GM19035 (cell line): ENCODE data around the gene SYCN.

Experiments used
- ATAC-seq: cut with Tn5 transposase; IDR thresholded peaks from one replicate; pipeline ENCODE4 v1.9.1; 2021; ENCODE audit not compliant: unreplicated experiment

Gene SYCN

GRCh38 chr19:39172700-39173501 is 31.2 kb downstream of the SYCN start:
- ATAC-seq = no peak

- no peak for ATAC-seq
Measured at GRCh38 chr19:39171479-39172465, 32.3 kb downstream of the SYCN start.

GRCh38 chr19:39170386-39171231 is 33.5 kb downstream of the SYCN start:
- ATAC-seq = no peak

- ATAC-seq = no peak
Measured at GRCh38 chr19:39169143-39169810, 34.8 kb downstream of the SYCN start.

- no peak for ATAC-seq
Measured at GRCh38 chr19:39168258-39169142, 35.6 kb downstream of the SYCN start.

GRCh38 chr19:39167461-39168257 is 36.4 kb downstream of the SYCN start:
- ATAC-seq = no peak

GRCh38 chr19:39166571-39167391 is 37.3 kb downstream of the SYCN start:
- no peak for ATAC-seq

GRCh38 chr19:39165857-39166256 is 38.2 kb downstream of the SYCN start:
- ATAC-seq = no peak

- ATAC-seq = no peak
Measured at GRCh38 chr19:39164289-39164688, 39.8 kb downstream of the SYCN start.

- ATAC-seq = no peak
Measured at GRCh38 chr19:39163621-39164020, 40.4 kb downstream of the SYCN start.

- ATAC-seq = no peak
Measured at GRCh38 chr19:39162441-39163043, 41.5 kb downstream of the SYCN start.

GRCh38 chr19:39160889-39161672 is 43.0 kb downstream of the SYCN start:
- no peak for ATAC-seq

GRCh38 chr19:39160523-39160861 is 43.6 kb downstream of the SYCN start:
- no peak for ATAC-seq

GRCh38 chr19:39158646-39159260 is 45.3 kb downstream of the SYCN start:
- ATAC-seq = no peak

- no peak for ATAC-seq
Measured at GRCh38 chr19:39157997-39158389, 46.1 kb downstream of the SYCN start.

- ATAC-seq = no peak
Measured at GRCh38 chr19:39157275-39157996, 46.6 kb downstream of the SYCN start.
